NCI-H82 (cell line): Measurements from ENCODE around the gene DUS3L.
A peak's percentile ranks its signal among the peaks of the same experiment; 100 is the strongest.
"Not testable (repeated sequence)": the region's sequence is repeated elsewhere in the genome, so short reads cannot be mapped to it uniquely, and the experiment has no call there.

Experiments
- DNase-seq: peaks from one replicate; lab custom pipeline; 2025; lab: John Stamatoyannopoulos, UW

DUS3L gene

DNA sequence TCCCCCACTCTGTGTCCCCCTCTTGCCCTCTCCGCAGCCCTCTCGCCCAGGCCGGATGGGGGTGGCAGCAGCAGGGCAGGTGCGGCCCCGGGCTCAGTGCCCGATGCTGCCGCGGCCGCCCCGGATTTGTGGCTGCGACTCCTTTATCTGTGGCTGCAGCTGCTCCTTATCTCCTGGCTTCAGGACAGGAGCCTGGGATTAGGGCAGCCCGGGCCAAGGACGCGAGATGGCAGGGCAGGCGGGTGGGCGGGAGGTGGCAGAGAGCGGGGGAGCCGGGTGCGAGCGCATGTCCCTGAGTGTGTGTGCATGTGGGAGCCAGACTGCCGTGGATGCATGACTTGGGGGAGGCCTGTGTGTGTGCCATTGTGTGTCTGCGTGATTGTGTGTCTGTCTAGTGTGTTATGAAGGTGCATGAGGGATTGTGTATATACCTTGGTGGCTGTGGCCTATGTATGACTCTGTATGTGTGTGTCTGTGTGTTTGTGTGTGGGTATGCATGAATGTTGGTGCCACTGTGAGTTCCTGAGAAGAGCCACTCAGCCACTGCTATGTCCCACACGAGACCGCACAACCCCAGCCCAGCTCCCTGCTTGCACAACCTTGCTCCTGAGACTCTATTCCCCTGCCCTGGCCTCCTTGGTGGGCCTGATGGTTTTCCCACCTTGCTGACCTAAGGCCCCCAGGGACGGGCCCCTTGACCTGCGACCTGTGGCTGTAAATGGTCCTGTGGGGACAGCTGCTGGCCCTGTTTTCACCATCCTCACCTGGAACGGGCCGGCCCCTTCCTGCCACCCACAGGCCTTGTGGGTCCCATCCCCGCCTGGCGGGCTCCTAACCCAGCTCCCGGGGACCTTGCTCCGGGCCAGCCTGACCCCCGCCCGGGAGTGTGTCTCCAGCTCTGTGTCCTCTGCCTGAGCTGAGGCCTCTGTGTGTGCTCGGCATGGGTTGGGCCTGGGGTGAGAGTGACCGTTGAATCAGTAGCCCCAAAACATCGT, 8.6 kb upstream of the DUS3L start:
- DNase-seq, result peak; percentile 61

GRCh38 chr19:5798244-5798643, 7.3 kb upstream of the DUS3L start:
- DNase-seq, result no peak

DNA sequence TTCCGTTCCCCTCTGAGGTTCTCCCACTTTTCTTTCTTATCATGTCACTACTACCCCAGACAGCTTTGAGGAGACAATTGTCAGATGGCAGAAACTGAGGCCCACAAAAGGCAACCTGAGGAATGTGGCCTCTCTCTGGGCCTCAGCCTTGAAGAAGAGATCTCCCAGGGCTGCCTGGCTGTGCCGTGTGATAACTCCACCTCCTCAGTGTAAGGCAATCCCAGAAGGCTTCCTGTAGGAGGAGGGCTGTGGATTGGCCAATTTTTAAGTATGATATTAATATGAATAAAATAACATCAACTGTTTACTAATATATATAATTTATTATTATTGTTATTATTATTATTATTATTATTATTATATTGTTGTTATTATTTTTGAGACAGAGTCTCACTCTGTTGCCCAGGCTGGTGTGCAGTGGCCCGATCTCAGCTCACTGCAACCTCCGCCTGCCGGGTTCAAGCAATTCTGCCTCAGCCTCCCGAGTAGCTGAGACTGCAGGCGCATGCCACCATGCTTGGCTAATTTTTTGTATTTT, 4.5 kb upstream of the DUS3L start:
- no peak for DNase-seq

- no peak for DNase-seq
These were observed 2.2 kb upstream of the DUS3L start for GRCh38 chr19:5793188-5793587.

DNA sequence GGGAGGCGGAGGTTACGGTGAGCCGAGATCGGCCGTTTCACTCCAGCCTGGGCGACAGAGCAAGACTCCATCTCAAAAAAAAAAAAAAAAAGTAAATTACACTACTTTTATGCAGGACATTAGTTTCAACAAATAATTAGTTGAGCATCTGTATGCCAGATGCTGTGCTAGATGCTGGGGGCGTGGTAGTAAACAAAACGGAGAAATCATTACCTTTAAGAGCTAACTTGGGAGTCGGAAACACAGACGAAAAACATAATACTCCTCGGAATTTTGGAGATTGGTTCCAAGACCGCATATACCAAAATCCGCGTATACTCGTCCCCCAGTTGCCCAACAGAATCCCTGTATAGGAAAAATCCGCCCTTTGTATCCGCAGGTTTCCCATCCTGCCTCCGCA, 1.3 kb upstream of the DUS3L start:
- no peak for DNase-seq

GRCh38 chr19:5789886-5790558, 941 bp downstream of the DUS3L start:
- DNase-seq, result no peak

- no peak for DNase-seq
These were observed 1.6 kb downstream of the DUS3L start for GRCh38 chr19:5789351-5789761.

- DNase-seq, result no peak
These were observed 2.5 kb downstream of the DUS3L start for GRCh38 chr19:5788422-5788821.

DNA sequence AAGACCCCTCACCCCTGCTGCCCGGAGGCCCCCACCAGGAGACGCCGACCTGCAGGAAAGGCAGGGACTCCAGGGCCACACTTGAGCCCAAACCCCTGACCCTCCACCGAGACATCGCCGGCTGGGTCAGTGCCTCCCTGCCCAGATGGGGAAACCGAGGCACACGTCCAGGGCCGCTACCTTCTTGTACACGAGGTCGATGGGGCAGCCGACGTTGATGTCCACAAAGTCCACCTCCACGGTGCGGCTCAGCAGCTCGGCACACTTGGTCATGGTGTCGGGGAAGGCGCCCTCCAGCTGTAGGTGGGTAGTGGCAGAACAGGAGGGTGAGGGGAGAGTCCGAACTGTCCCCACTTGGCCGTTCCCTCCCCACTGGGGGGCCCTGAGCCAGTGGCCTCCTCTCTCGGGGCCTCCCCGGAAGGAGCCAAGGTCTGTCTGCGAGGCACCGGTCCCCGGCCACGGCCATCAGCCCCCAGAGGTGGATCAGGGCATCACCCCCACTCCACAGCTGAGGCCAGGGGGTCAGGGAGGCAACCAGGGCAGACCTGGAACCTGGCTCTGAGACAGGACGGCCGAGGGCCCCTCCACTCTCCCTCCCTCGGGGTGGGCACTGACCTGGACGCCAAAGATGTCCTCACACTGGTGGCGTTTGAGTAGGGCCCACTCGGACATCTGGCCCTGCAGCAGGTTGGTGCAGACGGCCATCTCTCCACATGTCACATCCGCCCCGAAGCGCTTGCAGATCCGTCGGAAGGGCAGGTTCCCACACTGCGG, 3.4 kb downstream of the DUS3L start:
- DNase-seq, result no peak

GRCh38 chr19:5786593-5787408, 4.2 kb downstream of the DUS3L start:
- DNase-seq, result no peak

DNA sequence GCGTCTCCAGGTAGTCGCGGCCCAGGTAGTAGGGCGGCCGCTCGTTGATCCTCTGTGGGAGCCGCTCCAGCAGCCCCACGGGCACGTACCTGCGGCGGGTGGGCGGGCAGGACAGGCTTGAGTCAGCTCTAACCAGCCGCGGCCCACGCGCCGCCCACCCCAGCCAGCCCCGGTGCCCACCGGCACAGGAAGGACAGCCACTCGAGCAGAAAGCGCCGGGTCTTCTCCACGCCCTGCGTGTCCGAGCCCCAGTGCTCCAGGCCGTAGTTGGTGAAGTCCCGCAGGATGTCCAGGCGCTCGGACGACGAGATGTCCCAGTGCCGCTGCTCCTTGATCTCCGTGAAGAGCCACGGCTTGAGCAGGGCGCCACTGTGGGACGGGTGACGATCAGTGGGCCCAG, 5.5 kb downstream of the DUS3L start:
- no peak for DNase-seq

DNA sequence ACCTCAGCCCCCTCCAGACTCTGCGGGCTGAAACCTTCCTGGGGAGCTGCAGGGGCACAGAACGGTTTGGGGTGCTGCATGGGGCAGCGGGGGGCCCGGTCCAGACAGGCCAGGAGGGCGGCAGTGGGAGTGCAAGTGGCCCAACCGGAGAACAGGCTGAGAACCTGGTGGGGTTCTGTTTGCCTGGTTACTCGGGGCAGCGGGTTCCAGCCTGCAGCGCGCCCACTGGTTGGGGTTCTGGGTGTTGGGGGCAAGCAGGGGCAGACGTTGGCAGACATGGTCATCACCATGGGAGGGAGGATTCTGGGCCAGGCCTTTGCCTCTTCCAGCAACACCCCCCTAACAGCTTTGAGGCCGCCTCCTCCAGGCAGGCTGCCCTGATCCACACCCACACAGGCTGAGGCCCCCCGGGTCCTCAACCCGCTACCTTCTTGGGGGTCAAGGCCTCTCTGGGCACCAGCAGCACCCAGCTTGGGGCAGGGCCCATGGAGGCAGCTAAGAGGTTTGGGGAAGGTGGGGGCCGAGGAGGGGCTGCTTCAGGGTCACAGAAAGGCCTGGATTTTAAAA, 6.3 kb downstream of the DUS3L start, which contains the start of gene PRR22:
PRR22 (minus strand) TSS at position 166 of the 567 bp plus-strand sequence; CDS start at position 80, 86 bp downstream.
- no peak for DNase-seq

DNA sequence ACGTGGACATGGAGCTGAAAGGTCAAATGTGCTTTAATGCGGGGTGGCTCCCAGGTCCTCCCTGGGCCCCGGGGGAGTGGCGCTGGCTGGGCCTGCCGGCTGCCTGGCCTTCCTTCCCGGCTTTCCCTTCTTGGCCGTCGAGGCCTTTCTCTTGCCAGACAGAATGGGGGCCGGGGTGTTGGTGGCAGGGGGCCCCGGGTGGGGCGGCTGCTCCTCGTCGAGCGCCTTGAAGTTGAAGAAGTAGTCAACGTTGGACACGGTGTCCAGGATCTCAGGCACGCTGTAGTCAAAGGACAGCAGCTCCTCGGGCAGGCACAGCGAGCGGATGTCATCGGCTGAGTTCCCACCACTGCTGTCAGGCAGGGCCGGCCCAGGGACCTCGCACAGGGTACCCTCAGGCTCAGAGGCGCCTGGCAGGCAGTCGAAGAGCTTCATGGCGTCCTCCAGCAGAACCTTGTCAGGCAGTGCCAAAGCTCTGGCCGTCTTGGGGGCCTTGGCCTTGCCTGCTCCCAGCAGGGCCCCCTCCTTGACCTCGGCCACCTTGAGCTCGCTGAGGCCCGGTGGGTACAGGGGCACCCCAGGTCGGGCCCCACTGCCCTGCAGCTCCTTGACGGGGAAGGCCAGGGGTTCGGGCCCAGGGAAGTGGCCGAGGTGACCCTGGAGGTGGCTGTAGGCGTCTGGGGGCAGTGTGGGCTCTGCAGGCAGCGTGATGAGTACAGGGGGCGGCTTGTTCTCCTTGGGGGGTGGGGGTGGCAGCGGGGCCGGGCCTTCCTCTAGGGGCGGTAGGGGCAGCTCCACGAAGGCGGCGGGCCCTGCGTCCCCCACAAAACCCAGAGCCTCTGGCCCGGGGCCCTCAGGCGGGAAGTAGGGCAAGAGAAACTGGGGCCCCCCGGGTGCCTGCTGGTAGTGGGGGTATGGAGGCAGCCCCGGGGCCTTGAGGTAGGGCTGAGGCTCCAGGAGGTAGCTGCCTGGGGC, 7.7 kb downstream of the DUS3L start:
- no peak for DNase-seq

- no peak for DNase-seq
These were observed 8.6 kb downstream of the DUS3L start for GRCh38 chr19:5782322-5782721.

DNA sequence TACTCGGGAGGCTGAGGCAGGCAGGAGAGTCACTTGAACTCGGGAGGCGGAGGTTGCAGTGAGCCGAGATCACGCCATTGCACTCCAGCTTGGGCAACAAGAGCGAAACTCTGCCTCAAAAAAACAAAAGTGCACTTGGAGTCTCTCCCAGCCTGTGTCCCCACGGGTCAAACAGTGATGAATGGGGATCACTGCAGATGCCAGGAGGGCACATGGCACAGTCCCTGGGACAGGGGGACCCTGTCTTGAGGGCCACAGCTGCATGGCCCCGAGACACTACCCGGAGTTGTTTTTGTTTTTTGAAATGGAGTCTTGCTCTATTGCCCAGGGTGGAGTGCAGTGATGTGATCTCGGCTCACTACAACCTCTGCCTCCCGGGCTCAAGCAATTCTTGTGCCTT, 10.0 kb downstream of the DUS3L start:
- not testable (repeated sequence) for DNase-seq

DNA sequence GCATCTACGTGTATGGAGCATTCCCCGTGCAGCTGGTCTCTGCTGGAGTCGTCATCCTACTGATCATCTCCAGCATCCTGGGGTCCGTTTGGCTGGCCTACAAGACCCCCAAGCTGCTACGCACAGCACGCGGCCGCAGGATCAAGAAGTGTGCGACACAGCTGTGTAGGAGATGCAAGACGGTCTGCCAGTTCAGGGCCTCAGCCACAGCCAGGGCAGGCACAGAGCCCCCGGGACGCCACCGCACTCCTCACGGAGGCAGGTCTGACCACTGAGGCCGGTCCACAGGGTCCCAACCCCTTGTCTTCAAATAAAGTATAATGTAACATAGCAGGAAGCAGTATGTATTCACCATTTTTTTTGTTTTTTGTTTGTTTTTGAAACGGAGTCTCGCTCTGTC, 12.6 kb downstream of the DUS3L start:
- no peak for DNase-seq

DNA sequence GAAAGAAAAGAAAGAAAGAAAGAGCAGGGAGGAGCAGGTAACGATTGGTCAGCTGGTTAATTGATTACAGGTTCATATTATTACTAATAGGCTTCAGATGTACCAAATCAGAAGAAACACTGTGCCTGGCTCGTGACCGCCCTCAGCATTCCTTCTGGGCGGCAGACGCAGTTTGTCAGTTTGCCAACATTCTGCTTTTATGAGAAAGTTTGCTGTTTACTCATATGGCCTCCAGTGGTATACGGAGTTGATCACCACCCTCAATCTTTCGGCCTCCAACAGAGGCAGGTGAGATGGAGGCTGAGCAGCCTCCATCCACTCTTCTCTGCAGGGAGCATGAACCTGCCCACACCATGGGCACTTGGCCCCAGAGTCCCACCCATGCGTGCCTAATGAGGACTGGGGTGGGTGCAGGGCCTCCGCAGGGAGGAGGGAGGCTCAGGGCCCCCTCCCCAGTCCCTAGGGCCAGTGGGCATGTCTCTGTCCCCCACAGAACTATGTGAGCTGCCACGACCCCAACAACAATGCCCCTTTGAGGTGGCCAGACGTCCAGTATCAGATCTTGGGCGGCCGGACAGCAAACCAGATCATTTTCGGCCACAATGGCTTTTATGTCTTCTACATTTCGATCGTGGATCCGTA, 15.2 kb downstream of the DUS3L start:
- DNase-seq, result no peak

DNA sequence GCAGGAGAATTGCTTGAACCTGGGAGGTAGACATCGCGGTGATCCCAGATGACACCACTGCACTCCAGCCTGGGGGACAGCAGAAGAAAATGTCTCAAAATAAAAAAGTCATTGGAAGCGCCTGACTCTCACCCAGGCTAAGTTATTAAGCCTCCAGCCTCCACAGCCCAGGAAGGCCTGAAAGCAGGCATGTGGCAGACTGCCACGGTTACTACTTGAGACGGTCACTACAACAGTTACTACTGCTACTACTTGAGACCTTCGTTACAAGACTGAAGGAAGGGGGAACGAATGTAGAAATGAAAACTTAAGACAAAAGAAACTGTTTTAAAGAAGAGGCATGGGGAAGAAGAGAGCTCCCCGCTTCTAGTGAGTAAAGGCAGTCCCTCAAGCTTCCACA, 16.0 kb downstream of the DUS3L start:
- no peak for DNase-seq

DNA sequence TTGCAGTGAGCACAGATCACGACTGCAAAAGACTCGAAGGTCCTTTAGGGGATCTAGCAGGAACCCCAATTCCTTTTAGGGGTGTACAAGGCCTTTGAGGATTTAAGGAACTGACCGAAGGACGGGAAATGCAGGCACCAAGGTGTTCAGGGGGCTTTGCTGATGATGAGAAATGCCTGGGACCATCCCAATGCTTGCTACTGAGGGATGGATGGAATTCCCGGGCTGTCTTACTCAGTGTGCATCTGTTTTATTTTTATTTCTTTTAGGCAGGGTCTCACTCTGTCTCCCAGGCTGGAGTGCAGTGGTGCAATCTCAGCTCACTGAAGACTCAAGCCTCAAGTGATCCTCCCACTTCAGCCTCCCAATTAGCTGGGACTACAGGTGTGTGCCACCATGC, 17.7 kb downstream of the DUS3L start:
- DNase-seq, result no peak
